Measurements from ENCODE around the gene ZNF230.

DNA sequence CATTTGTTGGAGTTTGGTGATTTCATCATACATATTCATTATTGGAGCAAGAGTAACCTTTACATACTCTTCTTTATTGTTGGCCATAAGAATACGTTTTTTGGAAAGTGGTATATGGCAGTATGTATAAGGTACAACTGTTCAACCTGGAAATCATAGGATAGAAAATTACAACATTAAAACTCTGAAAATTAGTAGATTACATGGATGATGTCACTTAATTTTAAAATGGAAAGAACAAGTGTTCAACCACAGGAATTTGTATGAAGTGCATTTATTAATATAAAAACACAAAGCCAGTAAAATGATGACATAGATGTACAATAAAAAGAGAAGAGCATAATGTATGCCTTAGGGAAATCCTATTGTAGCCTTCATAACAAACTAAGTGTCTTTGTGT lies 26.0 kb upstream of the ZNF230 start:
- TF ChIP-seq, protein P1, sequence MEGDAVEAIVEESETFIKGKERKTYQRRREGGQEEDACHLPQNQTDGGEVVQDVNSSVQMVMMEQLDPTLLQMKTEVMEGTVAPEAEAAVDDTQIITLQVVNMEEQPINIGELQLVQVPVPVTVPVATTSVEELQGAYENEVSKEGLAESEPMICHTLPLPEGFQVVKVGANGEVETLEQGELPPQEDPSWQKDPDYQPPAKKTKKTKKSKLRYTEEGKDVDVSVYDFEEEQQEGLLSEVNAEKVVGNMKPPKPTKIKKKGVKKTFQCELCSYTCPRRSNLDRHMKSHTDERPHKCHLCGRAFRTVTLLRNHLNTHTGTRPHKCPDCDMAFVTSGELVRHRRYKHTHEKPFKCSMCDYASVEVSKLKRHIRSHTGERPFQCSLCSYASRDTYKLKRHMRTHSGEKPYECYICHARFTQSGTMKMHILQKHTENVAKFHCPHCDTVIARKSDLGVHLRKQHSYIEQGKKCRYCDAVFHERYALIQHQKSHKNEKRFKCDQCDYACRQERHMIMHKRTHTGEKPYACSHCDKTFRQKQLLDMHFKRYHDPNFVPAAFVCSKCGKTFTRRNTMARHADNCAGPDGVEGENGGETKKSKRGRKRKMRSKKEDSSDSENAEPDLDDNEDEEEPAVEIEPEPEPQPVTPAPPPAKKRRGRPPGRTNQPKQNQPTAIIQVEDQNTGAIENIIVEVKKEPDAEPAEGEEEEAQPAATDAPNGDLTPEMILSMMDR (IDR thresholded peaks at IDR 0.05; ENCODE audit: low read length) = no peak
- TF ChIP-seq EZH2 (IDR thresholded peaks at IDR 0.05; ENCODE audit: borderline replicate concordance, low read length) = no peak

Data from OCI-LY1 (cell line).